ENCODE data around the gene VPS29. TPM values are rescaled to one million over a fixed set of nuclear protein-coding genes. Genes with fewer than 3 reads are reported as not detected.

VPS29 gene
- total and polyA plus RNA-seq, 9 of the 15 experiments (the other 6 are each of a cell fraction or from before 2014, with no cell fraction given), result 85.8 to 638 (median 272) TPM

DNA sequence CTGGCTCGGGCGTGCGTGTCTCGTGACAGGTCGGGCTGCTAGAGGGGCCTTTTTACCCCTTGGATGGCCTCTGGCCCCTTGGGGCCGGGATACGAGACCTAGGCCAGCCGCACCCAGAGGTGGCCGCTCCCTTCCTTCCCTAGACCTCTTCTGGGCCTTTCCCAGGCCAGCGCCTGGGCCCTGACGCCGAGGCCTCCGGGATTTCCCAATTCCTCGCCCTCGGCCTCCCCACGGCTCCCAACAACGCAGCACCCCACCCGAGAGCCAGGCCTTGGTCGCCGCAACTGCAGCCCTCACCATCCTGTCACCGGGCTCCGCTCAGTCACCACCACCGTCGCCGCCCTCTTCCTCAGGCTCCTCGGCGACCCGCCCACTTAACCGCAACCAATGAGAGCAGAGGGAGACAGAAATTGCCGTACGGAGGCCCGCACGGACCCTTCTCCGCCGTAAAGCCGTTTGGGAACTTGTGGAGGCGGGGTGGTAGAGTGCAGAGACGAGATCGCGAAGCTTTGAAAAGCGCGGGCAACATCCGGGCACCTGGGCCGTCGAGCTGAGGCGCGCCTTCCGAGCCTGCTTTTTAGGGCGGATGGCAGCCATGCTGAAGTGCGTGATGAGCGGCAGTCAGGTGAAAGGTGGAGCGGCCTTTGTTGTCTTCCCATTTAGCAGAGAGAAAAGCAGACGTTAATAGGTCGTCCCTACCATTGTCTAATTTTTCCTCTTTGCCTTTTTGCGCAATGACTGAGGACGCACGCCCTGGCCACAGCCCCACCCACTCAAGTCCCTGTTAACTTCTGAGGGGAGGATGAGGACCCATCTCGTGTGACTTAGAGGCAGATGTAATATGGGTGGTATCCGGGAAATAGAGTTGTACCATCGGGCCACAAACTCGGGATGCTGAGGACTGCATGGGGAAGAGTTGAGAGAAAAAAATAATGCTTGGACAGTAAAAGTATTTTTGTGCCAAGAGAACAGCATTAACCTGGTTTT, at the start of gene VPS29, which contains the start of gene RAD9B (continued):
- peak; percentile 43; the same call in 1 of the 2 replicates for TF ChIP-seq GTF2A2 (tag; IDR thresholded peaks at IDR 0.05)
- TF ChIP-seq, protein P1, sequence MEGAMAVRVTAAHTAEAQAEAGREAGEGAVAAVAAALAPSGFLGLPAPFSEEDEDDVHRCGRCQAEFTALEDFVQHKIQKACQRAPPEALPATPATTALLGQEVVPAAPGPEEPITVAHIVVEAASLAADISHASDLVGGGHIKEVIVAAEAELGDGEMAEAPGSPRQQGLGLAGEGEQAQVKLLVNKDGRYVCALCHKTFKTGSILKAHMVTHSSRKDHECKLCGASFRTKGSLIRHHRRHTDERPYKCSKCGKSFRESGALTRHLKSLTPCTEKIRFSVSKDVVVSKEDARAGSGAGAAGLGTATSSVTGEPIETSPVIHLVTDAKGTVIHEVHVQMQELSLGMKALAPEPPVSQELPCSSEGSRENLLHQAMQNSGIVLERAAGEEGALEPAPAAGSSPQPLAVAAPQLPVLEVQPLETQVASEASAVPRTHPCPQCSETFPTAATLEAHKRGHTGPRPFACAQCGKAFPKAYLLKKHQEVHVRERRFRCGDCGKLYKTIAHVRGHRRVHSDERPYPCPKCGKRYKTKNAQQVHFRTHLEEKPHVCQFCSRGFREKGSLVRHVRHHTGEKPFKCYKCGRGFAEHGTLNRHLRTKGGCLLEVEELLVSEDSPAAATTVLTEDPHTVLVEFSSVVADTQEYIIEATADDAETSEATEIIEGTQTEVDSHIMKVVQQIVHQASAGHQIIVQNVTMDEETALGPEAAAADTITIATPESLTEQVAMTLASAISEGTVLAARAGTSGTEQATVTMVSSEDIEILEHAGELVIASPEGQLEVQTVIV (CRISPR knock-in tag; IDR thresholded peaks at IDR 0.05; ENCODE audit: borderline replicate concordance), result peak; percentile 69; the same call in 1 of the 2 replicates
- TF ChIP-seq RB1 (IDR thresholded peaks at IDR 0.05; ENCODE audit: low read depth), result peak; percentile 99
- no peak for TF ChIP-seq RBM17 (IDR thresholded peaks at IDR 0.05; ENCODE audit: borderline replicate concordance, low read depth, low read length)
- TF ChIP-seq ZSCAN32 (CRISPR knock-in tag; IDR thresholded peaks at IDR 0.05), result no peak
- no peak for TF ChIP-seq FUS (optimal IDR thresholded peaks at IDR 0.05; ENCODE audit: low read depth, low read length)
- TF ChIP-seq, protein P2, sequence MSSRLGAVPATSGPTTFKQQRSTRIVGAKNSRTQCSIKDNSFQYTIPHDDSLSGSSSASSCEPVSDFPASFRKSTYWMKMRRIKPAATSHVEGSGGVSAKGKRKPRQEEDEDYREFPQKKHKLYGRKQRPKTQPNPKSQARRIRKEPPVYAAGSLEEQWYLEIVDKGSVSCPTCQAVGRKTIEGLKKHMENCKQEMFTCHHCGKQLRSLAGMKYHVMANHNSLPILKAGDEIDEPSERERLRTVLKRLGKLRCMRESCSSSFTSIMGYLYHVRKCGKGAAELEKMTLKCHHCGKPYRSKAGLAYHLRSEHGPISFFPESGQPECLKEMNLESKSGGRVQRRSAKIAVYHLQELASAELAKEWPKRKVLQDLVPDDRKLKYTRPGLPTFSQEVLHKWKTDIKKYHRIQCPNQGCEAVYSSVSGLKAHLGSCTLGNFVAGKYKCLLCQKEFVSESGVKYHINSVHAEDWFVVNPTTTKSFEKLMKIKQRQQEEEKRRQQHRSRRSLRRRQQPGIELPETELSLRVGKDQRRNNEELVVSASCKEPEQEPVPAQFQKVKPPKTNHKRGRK (tag; IDR thresholded peaks at IDR 0.05), result no peak
- TF ChIP-seq ZNF75A (CRISPR knock-in tag; IDR thresholded peaks at IDR 0.05), result peak; percentile 70; the same call in 1 of the 2 replicates
- 0 out of 2 replicates have a peak, but pooled peaks have one; percentile 48 for TF ChIP-seq SRSF1 (IDR thresholded peaks at IDR 0.05; ENCODE audit: low read depth, low read length)
- no peak; the same call in 1 of the 2 replicates for TF ChIP-seq ZNF384 (IDR thresholded peaks at IDR 0.05; ENCODE audit: low read depth, low read length)
- no peak for TF ChIP-seq HMG20B (CRISPR knock-in tag; IDR thresholded peaks at IDR 0.05)
- TF ChIP-seq NFATC3 (IDR thresholded peaks at IDR 0.05), result 0 out of 2 replicates have a peak, but pooled peaks have one; percentile 53
- no peak; the same call in 1 of the 2 replicates for TF ChIP-seq MIER1 (IDR thresholded peaks at IDR 0.05; ENCODE audit: low read depth)
- TF ChIP-seq CEBPB (tag; IDR thresholded peaks at IDR 0.05), result peak; percentile 93

All from K562 (cell line).